ENCODE measurements around the gene RAC3. TPM values are rescaled to one million over a fixed set of nuclear protein-coding genes. Genes with fewer than 3 reads are reported as not detected.

RAC3 gene
- total RNA-seq, 1 experiment from 2014 or later = 120 TPM

DNA sequence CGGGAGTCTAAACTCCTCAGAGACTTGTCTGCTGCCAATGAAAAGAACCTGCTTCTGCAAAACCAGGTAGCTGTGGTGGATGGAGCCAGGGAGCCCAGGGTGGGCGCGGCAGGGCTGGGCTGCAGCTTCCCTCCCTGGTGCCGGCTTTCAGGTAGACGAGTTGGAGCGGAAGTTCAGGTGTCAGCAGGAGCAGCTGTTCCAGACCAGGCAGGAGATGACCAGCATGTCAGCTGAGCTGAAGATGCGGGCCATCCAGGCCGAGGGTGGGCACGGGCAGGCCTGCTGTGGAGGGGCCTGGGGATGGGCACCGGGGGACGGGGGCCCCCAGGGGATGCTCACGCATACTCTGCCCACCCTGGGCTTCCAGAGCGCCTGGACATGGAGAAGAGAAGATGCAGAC, 3.2 kb upstream of the RAC3 start:
- TF ChIP-seq, protein P1, sequence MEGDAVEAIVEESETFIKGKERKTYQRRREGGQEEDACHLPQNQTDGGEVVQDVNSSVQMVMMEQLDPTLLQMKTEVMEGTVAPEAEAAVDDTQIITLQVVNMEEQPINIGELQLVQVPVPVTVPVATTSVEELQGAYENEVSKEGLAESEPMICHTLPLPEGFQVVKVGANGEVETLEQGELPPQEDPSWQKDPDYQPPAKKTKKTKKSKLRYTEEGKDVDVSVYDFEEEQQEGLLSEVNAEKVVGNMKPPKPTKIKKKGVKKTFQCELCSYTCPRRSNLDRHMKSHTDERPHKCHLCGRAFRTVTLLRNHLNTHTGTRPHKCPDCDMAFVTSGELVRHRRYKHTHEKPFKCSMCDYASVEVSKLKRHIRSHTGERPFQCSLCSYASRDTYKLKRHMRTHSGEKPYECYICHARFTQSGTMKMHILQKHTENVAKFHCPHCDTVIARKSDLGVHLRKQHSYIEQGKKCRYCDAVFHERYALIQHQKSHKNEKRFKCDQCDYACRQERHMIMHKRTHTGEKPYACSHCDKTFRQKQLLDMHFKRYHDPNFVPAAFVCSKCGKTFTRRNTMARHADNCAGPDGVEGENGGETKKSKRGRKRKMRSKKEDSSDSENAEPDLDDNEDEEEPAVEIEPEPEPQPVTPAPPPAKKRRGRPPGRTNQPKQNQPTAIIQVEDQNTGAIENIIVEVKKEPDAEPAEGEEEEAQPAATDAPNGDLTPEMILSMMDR (IDR thresholded peaks at IDR 0.05 in 2 of 3, conservative IDR thresholded peaks at IDR 0.05 in 1 of 3; ENCODE audit: borderline replicate concordance in 1 of 3, insufficient read depth in 1 of 3, low read depth in 2 of 3, low read length in 2 of 3) = no peak
- TF ChIP-seq SIN3A (IDR thresholded peaks at IDR 0.05; ENCODE audit: low read depth) (no peak), EGR1 (IDR thresholded peaks at IDR 0.05; ENCODE audit: low read depth) (no peak)
- Histone ChIP-seq H3K4me1 (ENCODE audit: control insufficient read depth in 1 of 2, insufficient read depth in 2 of 2, low read length in 2 of 2) (peaks cover 16 to 40% of the 10 kb centered on the region in 2 experiments; a peak in 3 of 4 replicates), H4K20me1 (ENCODE audit: insufficient read depth) (no peaks in the 10 kb centered on the region), H3K4me3 (replicated peaks in 1 of 2; ENCODE audit: low read depth in 1 of 2, low read length in 2 of 2) (no peak overlapping the region), H2AFZ (ENCODE audit: low read depth, low read length, poor library complexity, severe bottlenecking) (no peak overlapping the region), H3K9me2 (ENCODE audit: insufficient read depth) (no peaks in the 10 kb centered on the region), H3K36me3 (ENCODE audit: control insufficient read depth in 1 of 2, insufficient read depth in 2 of 2, low read length in 2 of 2) (no peaks in the 10 kb centered on the region; a peak in 1 of 4 replicates), H3K27ac (ENCODE audit: low read depth, low read length) (no peak overlapping the region; the same call in 1 of the 2 replicates), H3K4me2 (ENCODE audit: low read length) (no peak overlapping the region), H3K9ac (ENCODE audit: low read length) (no peak overlapping the region), H3K79me2 (ENCODE audit: insufficient read depth, low read length) (peaks cover 22% of the 10 kb centered on the region; the same call in 1 of the 2 replicates), H3K9me3 (ENCODE audit: control insufficient read depth in 1 of 2, insufficient read depth in 1 of 2, low read depth in 1 of 2, low read length in 2 of 2) (no peaks in the 10 kb centered on the region), H3K27me3 (ENCODE audit: insufficient read depth, low read length) (no peaks in the 10 kb centered on the region)
- no TSS peak for BruUV-seq (replicated peaks)
- DNase-seq (ENCODE audit: low read depth, low spot score) (no peak), ATAC-seq (no peak)
- POLR2A ChIA-PET = interaction anchor here (1.8 kb wide), 1 partner anchor 9 kb away, joined by 4 read pairs; the partner anchor contains the start of gene DCXR
- intact Hi-C loops (cut with micrococcal nuclease) = no loop called here
- RAD21 ChIA-PET (ENCODE audit: low non-redundant PET in 1 of 2, low total read pairs in 2 of 2, uncharacterized antibody in 2 of 2, unreplicated experiment in 2 of 2) = interaction anchor here in 1 of 2 experiments (1.2 kb wide), 1 partner anchor 73 kb away, joined by 3 read pairs; no protein-coding TSS in a partner anchor
- CTCF ChIA-PET = no interaction called here

- BruUV-seq (replicated peaks) = no TSS peak
- DNase-seq (ENCODE audit: low read depth, low spot score) (no peak), ATAC-seq (no peak)
- H3K36me3 ChIP-seq (ENCODE audit: control insufficient read depth in 1 of 2, insufficient read depth in 2 of 2, low read length in 2 of 2) = no peaks in the 10 kb centered on the region; a peak in 1 of 4 replicates
- peaks cover 14 to 39% of the 10 kb centered on the region in 2 experiments; a peak in 3 of 4 replicates for H3K4me1 ChIP-seq (ENCODE audit: control insufficient read depth in 1 of 2, insufficient read depth in 2 of 2, low read length in 2 of 2)
- H3K9ac ChIP-seq (ENCODE audit: low read length) = no peak overlapping the region
- H3K4me3 ChIP-seq (replicated peaks in 1 of 2; ENCODE audit: low read depth in 1 of 2, low read length in 2 of 2) = no peak overlapping the region
- H4K20me1 ChIP-seq (ENCODE audit: insufficient read depth) = no peaks in the 10 kb centered on the region
- peak overlapping the region; percentile 7; the same call in 1 of the 2 replicates for H3K27ac ChIP-seq (ENCODE audit: low read depth, low read length)
- no peaks in the 10 kb centered on the region for H3K9me2 ChIP-seq (ENCODE audit: insufficient read depth)
- CTCF ChIA-PET = interaction anchor here (1.2 to 3.0 kb wide), 2 partner anchors 8 to 9 kb away, joined by 5 to 39 read pairs; partner anchors contain the start of genes CENPX, DCXR and LRRC45
- no peak overlapping the region for H2AFZ ChIP-seq (ENCODE audit: low read depth, low read length, poor library complexity, severe bottlenecking)
- POLR2A ChIA-PET = interaction anchor here (1.8 kb wide), 1 partner anchor 9 kb away, joined by 4 read pairs; the partner anchor contains the start of gene DCXR
- intact Hi-C loops (cut with micrococcal nuclease) = no loop called here
- RAD21 ChIA-PET (ENCODE audit: low non-redundant PET in 1 of 2, low total read pairs in 2 of 2, uncharacterized antibody in 2 of 2, unreplicated experiment in 2 of 2) = interaction anchor here in 1 of 2 experiments (0.6 to 0.9 kb wide), 2 partner anchors 69 to 322 kb away, joined by 3 read pairs; no protein-coding TSS in a partner anchor
- no peaks in the 10 kb centered on the region for H3K9me3 ChIP-seq (ENCODE audit: control insufficient read depth in 1 of 2, insufficient read depth in 1 of 2, low read depth in 1 of 2, low read length in 2 of 2)
- H3K79me2 ChIP-seq (ENCODE audit: insufficient read depth, low read length) = peaks cover 15% of the 10 kb centered on the region; the same call in 1 of the 2 replicates
- no peaks in the 10 kb centered on the region for H3K27me3 ChIP-seq (ENCODE audit: insufficient read depth, low read length)
- no peak overlapping the region for H3K4me2 ChIP-seq (ENCODE audit: low read length)
- TF ChIP-seq ZNF274 (IDR thresholded peaks at IDR 0.05; ENCODE audit: low read depth, low read length) (no peak), ATF3 (IDR thresholded peaks at IDR 0.05) (no peak), ZFX (IDR thresholded peaks at IDR 0.05) (no peak), YY1 (IDR thresholded peaks at IDR 0.05; ENCODE audit: extremely low read depth, insufficient replicate concordance, low read depth, low read length) (no peak), SP1 (IDR thresholded peaks at IDR 0.05; ENCODE audit: low read depth) (no peak), ZBTB33 (IDR thresholded peaks at IDR 0.05; ENCODE audit: extremely low read depth, insufficient replicate concordance, low read length) (no peak), SRF (IDR thresholded peaks at IDR 0.05; ENCODE audit: low read depth) (no peak), RAD21 (IDR thresholded peaks at IDR 0.05; ENCODE audit: low read depth) (no peak), EZH2 (IDR thresholded peaks at IDR 0.05) (no peak)
- TF ChIP-seq, protein P1 (IDR thresholded peaks at IDR 0.05 in 2 of 3, conservative IDR thresholded peaks at IDR 0.05 in 1 of 3; ENCODE audit: borderline replicate concordance in 1 of 3, insufficient read depth in 1 of 3, low read depth in 2 of 3, low read length in 2 of 3) = no peak
Measured at GRCh38 chr17:82028966-82029365, 2.5 kb upstream of the RAC3 start.
